ENCODE results near the gene FLNB. TPM values are rescaled to one million over a fixed set of nuclear protein-coding genes. Genes with fewer than 3 reads are reported as not detected.

The FLNB gene
- total and polyA plus RNA-seq, 9 of the 15 experiments (the other 6 are each of a cell fraction or from before 2014, with no cell fraction given) = 9.4 to 48.1 (median 25.6) TPM

DNA sequence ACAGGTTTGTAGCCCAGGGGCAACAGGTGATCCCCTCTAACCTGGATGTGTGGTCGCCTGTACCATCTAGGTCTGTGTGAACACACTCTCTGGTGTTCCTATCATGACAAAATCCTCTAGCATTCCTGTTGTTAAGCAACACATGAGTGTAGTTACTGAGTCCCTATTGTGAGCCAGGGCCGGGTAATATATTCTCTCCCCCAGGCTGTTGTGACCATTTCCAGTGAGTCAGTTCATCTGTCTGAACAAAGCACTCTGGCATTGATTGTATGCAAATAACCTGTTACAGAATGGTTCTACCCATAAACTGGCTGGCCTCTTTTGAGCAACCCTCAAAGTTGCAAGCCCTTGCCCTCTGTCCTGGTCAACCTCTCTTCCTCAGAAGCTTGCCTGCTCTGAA lies 2.6 kb upstream of the FLNB start (continued):
- TF ChIP-seq, protein P1, sequence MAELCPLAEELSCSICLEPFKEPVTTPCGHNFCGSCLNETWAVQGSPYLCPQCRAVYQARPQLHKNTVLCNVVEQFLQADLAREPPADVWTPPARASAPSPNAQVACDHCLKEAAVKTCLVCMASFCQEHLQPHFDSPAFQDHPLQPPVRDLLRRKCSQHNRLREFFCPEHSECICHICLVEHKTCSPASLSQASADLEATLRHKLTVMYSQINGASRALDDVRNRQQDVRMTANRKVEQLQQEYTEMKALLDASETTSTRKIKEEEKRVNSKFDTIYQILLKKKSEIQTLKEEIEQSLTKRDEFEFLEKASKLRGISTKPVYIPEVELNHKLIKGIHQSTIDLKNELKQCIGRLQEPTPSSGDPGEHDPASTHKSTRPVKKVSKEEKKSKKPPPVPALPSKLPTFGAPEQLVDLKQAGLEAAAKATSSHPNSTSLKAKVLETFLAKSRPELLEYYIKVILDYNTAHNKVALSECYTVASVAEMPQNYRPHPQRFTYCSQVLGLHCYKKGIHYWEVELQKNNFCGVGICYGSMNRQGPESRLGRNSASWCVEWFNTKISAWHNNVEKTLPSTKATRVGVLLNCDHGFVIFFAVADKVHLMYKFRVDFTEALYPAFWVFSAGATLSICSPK (IDR thresholded peaks at IDR 0.05; ENCODE audit: borderline replicate concordance) = no peak

DNA sequence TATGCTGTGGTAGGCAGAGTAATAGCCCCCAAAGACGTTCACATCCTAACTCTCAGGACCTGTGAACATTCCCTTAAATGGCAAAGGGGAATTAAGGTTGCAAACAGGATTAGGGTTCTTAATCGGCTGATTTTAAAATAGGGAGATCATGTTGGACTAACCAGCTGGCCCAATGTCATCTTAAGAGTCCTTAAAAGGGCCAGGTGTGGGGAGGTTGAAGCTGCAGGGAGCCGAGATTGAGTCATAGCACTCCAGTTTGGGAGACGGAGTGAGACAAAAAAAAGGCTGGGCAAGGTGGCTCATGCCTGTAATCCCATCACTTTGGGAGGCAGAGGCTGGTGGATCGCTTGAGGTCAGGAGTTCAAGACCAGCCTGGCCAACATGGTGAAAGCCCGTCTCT lies 1.6 kb upstream of the FLNB start:
- POLR2A ChIA-PET = no interaction called here
- Histone ChIP-seq H4K20me1 (replicated peaks; ENCODE audit: control insufficient read depth, insufficient read depth, low read length) (no peaks in the 10 kb centered on the region), H3K4me1 (replicated peaks in 1 of 2; ENCODE audit: control insufficient read depth in 2 of 2, insufficient read depth in 2 of 2, low read length in 2 of 2) (peaks cover 14 to 30% of the 10 kb centered on the region in 2 experiments), H3K9me3 (replicated peaks; ENCODE audit: control insufficient read depth, insufficient read depth, low read depth, low read length) (no peaks in the 10 kb centered on the region), H3K27ac (ENCODE audit: extremely low read depth, low read depth, low read length) (no peak overlapping the region), H3K9me1 (ENCODE audit: control insufficient read depth, insufficient read depth, low read length) (no peaks in the 10 kb centered on the region), H3K4me2 (ENCODE audit: insufficient read depth, low read length) (no peak overlapping the region), H3K36me3 (ENCODE audit: control insufficient read depth, insufficient read depth, low read length) (no peaks in the 10 kb centered on the region), H3K79me2 (ENCODE audit: control insufficient read depth, insufficient read depth, low read length) (peaks cover 32% of the 10 kb centered on the region), H3K9ac (ENCODE audit: insufficient read depth in 1 of 2, low read depth in 2 of 2, low read length in 2 of 2) (no peak overlapping the region), H3K27me3 (ENCODE audit: control insufficient read depth in 2 of 2, insufficient read depth in 2 of 2, low read length in 2 of 2) (no peaks in the 10 kb centered on the region), H3K4me3 (no peak overlapping the region), H2AFZ (ENCODE audit: low read depth, low read length) (no peak overlapping the region)
- 50% methylated on average over 6 of the region's 6 CpGs for WGBS (ENCODE audit: insufficient coverage, low coverage, missing lambda C conversion rate)
- intact Hi-C loops (cut with micrococcal nuclease) (loop anchor here (5.0 to 10.0 kb wide), 2 partner anchors 44 to 142 kb away; no protein-coding TSS in a partner anchor), in situ Hi-C loops (cut with MboI) (loop anchor here (10.0 to 25.0 kb wide), 2 partner anchors 156 to 298 kb away; partner anchors contain the start of genes HTD2 and RPP14)
- TF ChIP-seq RBM39 (optimal IDR thresholded peaks at IDR 0.05; ENCODE audit: low read depth, low read length) (no peak), HCFC1 (IDR thresholded peaks at IDR 0.05; ENCODE audit: low read depth, low read length) (no peak), NCOA1 (IDR thresholded peaks at IDR 0.05; ENCODE audit: low read depth) (no peak), ZNF589 (CRISPR knock-in tag; IDR thresholded peaks at IDR 0.05; ENCODE audit: low read depth) (no peak), PHTF2 (CRISPR knock-in tag; IDR thresholded peaks at IDR 0.05) (no peak)
- TF ChIP-seq, protein P2, sequence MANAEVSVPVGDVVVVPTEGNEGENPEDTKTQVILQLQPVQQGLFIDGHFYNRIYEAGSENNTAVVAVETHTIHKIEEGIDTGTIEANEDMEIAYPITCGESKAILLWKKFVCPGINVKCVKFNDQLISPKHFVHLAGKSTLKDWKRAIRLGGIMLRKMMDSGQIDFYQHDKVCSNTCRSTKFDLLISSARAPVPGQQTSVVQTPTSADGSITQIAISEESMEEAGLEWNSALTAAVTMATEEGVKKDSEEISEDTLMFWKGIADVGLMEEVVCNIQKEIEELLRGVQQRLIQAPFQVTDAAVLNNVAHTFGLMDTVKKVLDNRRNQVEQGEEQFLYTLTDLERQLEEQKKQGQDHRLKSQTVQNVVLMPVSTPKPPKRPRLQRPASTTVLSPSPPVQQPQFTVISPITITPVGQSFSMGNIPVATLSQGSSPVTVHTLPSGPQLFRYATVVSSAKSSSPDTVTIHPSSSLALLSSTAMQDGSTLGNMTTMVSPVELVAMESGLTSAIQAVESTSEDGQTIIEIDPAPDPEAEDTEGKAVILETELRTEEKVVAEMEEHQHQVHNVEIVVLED (CRISPR knock-in tag; IDR thresholded peaks at IDR 0.05) = no peak
- BruUV-seq (replicated peaks) = no TSS peak
- no peak for ATAC-seq
- no peak for DNase-seq (ENCODE audit: extremely low read depth in 1 of 4, low spot score in 3 of 4)
- FAIRE-seq = no peak
- CTCF ChIA-PET (ENCODE audit: low intra/inter-chr PET ratio) = no interaction called here

Measured in K562 (cell line).